GM18909 (cell line): ENCODE data around the gene GCAT.

ENCODE experiments used
- ATAC-seq: cut with Tn5 transposase; IDR thresholded peaks from one replicate; pipeline ENCODE4 v1.9.1; 2021; ENCODE audit warnings: mild to moderate bottlenecking; ENCODE audit not compliant: unreplicated experiment, poor library complexity

The GCAT gene

DNA sequence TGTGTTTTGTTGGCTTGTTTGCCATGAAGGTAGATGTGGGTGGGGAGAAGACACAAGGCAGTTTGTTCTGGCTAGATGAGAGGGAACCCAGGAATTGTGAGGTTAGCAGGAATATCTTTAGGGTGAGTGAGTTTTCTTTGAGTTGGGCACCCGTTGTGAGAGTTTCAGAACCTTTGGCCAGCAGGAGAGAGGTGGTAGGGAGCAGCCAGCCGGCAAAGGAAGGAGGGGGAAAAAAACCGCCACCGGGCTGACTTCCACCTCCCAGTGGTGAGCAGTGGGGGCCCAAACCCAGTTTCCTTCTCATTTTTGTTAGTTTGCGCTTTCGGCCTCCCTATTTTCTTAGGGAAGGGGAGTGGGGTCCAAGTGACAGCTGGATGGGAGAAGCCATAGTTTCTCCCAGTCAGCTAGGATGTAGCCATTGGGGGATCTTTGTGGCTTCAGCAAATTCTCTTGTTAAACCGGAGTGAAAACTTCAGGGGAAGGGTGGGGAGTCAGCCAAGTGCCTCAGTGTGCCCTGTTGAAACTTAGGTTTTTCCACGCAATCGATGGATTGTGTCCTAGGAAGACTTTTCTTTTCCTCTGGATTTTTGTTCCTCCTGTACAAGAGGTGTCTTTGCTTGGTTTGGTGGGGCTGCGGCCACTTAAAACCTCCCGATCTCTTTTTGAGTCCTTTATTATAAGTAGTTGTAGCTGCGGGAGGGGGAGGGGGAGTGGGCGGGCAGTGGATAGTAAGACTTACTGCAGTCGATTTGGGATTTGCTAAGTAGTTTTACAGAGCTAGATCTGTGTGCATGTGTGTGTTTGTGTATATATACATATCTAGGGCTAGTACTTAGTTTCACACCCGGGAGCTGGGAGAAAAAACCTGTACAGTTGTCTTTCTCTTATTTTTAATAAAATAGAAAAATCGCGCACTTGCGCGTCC lies 1.1 kb upstream of the GCAT start:
- ATAC-seq, result no peak

DNA sequence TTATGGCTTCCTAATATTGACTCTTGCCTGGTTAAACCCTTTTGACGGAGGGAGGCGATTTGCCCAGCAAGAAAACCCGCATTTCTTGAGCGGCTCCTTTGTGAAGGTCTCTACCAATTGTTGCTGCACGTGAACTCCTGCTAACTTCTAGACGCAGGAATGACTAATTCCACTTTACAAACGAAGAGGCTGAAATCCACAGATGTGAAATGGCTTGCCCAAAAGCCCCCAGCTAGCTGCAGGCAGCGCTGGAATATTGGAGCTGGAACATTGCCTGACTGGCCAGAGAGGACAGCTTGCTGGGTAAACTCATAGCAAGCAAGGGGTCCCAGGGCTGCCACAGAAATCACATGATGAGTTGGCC lies 542 bp downstream of the GCAT start:
- no peak for ATAC-seq

DNA sequence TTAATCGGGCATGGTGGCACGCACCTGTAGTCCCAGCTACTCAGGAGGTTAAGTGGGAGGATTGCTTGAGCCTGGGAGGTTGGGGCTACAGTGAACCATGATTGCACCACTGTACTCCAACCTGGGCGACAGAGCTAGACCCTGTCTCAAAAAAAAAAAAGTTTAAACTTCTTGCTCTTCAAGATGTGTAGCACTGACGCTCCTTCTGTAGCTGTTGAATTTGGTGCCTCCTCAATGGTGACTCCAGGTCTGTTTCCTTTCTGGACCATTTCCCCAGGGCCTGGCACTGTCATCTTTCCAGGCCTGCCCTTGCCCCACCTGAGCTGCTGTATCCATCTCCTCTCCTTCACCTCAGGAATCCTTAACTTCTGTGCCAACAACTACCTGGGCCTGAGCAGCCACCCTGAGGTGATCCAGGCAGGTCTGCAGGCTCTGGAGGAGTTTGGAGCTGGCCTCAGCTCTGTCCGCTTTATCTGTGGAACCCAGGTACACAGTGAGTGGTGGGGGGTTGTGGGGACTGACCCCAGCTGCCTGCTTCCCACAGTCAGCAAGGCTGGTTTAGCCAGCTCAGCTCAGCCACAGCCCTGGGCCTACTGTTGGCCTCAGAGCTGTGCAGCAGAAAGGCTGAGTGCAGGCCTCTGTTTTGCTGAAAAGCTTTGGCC lies 2.1 kb downstream of the GCAT start:
- ATAC-seq, result no peak

DNA sequence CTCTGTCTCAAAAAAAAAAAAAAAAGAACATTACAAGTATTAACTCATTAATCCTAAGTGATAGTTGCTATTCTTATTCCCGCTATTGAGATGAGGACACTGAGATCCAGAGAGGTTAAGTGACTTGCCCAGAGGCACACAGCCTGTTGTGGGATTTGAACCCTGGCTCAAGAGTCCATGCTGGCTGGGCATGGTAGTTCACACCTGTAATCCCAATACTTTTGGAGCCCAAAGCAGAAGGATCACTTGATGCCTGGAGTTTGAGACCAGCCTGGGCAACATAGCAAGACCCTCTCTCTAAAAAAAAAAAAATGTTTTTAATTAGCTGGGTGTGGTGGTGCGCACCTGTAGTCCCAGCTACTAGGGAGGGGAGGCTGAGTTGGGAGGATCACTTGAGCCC lies 4.1 kb downstream of the GCAT start:
- ATAC-seq, result no peak

DNA sequence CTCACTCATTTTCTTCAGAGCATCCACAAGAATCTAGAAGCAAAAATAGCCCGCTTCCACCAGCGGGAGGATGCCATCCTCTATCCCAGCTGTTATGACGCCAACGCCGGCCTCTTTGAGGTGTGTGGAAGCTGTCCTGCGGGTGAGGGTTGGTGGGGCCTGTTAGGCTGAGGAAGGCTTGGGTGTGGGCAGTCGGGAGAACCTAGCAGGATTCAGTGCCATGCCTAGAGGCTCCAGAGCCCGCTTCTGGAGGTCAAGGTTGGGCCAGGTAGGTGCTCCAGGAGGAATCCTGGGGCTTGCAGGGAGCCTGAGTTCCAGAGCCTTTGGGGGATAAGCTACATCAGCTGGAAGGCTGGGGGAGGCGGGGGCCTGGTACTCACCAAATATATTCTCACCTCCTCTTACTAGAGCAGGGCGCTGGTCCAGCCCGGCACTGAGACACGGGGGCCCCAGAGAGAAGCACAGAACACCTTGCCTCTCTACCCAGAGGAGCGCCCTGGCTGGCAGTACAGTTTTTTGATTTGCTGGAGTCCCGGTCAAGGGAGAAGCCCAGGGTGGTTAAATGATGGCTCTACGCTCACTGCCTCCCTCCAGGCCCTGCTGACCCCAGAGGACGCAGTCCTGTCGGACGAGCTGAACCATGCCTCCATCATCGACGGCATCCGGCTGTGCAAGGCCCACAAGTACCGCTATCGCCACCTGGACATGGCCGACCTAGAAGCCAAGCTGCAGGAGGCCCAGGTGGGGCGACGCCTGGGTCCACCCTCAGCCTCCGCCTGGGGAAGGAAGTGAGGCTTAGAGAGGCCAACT lies 5.3 kb downstream of the GCAT start:
- ATAC-seq, result no peak

DNA sequence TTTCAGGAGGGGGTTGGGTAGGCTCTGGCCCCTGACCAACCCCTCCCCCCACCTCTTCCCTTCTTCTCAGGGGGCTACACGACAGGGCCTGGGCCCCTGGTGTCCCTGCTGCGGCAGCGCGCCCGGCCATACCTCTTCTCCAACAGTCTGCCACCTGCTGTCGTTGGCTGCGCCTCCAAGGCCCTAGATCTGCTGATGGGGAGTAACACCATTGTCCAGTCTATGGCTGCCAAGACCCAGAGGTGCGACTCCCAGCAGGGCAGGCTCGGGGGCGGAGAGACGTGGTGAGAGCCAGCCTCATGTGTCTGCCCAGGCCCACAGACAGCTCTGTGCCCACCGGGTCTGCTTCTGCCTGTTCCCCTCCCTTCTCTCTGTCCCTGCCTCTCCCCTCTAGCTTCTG lies 7.9 kb downstream of the GCAT start:
- ATAC-seq, result no peak

DNA sequence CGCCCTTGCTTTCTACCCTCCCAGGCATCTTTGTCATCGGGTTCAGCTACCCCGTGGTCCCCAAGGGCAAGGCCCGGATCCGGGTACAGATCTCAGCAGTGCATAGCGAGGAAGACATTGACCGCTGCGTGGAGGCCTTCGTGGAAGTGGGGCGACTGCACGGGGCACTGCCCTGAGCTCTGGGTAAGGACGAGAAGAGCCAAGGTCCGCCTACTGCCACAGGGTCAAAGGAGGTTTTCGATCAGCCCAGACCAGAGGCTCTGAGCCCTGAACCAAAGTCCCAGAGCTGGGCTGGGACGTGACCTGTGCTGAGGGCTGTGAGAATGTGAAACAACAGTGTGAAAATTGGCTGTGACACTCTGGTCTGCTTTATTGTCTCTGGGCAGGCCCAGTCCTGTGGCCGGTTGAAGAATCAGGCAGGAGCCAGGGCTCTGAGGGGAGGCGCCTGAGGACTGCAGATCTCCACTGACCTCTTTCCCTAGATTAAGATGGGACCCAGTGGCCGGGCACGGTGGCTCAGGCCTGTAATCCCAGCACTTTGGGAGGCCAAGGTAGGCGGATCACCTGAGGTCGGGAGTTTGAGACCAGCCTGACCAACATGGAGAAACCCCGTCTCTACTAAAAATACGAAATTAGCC lies 8.9 kb downstream of the GCAT start:
- no peak for ATAC-seq

DNA sequence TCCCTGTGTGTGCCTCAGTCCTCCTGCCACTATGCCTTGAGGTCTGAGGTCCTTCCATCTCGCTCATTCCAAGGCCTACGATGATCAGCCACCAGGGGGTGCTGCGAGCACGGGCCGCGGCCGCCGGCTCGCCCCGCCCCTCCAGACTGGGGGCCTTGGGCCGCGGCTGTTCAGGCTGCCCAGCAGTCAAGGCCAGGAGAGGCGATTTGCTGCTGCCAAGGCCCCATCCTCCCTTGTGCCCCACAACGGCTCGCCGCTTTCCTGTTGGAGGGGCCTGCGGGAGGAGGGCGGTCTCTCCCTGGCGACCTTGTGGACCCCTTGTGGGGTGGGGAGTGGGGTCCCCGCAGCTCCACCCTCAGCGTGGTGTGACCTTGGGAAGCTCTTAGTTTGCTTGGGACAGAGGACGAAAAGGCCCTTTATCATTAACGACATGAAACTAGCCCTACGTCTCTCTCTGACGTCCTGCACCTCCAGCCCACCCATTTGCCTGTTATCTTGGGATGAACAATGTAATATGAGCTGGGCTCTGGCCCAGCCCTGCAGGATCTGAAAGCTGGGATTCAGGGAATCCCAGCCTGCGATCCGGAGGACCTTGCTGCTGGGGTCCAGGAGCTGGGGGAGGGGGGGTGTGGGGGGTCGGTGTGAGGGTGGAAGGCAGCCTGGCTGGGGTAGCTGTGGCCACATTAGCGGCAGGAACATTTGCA lies 10.1 kb downstream of the GCAT start:
- no peak for ATAC-seq

DNA sequence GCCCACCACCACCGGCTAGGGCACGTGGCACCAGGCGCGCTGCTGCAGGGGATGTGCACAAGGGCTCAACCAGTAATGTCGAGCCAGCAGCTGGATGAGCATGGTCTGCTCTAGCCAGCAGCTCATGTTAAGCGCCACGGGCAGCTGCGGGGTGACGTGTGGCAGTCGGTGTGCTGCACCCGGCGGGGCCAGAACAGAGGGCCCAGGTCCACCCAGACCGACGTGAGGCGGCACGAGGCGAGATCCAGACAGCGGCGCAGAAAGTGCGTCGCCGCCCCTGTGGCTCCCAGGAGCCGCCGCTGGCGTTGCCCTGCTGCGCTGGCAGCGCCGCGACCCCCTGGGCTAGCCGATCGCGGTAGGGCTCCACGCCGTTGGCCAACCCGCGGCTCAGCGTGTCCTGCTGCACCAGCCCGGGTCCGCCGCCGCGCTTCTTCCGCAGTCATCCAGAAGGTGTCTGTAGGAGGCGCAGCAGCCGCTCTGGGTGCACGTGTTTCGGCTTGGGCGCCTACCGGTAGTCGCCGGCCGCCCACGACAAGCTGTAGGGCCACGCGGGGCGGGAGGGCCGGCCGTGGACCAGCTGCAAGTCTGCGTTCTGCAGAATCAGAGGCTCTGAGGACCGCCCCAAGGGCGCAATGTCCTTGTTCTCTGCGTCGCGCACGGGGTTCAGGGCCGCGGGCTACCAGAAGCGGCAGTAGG lies 10.8 kb downstream of the GCAT start:
- ATAC-seq, result no peak

DNA sequence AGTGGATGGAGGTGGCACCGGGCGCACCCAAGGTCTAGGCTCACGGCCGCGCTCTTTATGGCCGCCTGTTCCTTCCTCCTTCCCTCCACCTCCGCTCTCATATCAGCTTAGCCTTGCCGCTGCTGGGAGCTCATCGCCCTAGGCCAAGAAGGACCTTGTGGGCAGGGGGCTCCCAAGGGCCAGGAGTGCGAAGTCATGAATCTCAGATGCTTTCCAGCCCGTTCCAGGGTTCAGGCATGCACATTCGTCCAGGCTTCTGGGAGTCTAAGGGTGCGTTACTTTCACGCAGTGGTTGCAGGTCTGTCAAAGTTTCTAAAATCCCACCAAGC lies 11.3 kb downstream of the GCAT start:
- no peak for ATAC-seq

DNA sequence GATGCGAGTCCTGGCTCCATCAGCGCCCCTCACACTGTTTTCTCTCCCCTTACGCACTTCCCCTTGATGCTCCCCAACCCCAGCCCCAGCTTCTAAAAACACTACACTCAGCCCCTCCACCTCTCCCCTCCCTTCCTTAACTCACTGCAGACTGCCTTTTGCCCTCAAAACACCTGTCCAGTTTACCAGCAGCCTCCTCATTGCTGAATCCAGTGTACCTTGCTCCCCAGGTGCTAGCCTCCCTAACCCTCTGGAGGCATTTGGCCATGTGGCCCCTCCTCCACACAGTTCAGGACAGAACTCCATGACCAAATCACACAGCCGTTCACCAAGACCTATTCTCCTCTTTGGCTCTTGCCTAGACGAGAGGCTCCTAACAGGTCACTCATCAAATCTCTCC lies 12.6 kb downstream of the GCAT start:
- no peak for ATAC-seq

DNA sequence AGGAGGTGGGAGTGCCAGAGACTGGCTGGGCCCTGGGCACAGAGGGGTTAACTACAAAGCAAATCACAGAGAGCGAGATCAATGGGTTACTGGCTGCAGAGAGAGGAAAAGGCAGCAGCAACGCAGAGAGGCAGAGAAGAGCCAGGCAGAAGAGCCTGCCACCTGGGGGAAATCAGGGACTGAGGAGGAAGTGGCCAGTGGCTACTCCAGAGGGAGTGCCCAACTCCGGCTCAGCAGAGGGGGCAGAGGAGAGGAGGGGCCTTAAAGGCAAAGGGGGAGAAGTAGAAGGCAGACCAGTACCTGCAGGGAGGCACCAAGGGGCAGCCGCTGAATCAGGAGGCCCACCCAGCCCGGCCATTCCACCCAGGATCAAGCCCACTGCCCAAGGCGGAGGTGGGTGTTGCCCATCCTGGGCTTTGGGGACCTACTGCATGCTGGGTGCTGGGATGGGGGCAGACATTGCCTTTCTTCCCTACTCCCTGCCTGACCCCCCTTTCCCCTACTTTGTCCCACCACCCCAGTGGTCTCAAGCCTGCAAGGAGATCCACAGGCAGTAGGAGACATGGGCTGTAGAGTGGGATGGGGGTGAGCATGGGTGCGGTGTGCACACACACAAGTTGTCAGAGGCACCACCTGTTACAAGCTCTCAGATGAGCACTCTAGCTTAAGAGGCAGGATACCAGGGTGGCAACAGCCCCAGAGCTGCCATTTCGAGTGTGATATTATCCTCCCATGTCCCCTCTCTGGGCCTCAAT lies 14.5 kb downstream of the GCAT start:
- ATAC-seq, result no peak

DNA sequence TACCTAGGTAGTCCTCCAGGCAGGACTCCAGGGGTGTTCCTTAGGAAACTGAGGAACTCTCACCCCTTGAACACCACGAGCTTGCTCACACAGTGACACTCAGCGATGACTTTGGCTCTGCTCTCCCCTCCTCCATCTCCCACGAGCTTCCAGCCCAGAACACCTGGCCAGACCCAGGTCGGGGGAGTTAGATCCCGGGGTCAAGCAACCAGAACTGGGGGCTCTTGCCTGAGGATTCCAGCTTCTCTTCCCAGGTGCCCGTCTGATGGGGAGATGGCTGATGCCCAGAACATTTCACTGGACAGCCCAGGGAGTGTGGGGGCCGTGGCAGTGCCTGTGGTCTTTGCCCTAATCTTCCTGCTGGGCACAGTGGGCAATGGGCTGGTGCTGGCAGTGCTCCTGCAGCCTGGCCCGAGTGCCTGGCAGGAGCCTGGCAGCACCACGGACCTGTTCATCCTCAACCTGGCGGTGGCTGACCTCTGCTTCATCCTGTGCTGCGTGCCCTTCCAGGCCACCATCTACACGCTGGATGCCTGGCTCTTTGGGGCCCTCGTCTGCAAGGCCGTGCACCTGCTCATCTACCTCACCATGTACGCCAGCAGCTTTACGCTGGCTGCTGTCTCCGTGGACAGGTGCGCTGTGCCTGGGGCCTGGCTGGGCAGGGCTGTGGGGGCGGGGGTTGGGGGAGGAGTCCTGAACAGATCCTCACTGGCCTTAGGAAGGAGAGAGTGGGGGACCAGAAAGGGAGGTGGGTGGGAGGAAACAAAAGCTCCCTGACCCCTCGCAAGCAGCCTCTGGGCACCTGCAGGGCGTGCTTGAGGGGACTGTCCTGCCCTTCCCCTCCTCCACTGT lies 15.6 kb downstream of the GCAT start, which contains the start of gene GALR3:
TSS of gene GALR3 (plus strand) at position 249 of the 852 bp plus-strand sequence. CDS start at position 274, 25 bp downstream.
- no peak for ATAC-seq

DNA sequence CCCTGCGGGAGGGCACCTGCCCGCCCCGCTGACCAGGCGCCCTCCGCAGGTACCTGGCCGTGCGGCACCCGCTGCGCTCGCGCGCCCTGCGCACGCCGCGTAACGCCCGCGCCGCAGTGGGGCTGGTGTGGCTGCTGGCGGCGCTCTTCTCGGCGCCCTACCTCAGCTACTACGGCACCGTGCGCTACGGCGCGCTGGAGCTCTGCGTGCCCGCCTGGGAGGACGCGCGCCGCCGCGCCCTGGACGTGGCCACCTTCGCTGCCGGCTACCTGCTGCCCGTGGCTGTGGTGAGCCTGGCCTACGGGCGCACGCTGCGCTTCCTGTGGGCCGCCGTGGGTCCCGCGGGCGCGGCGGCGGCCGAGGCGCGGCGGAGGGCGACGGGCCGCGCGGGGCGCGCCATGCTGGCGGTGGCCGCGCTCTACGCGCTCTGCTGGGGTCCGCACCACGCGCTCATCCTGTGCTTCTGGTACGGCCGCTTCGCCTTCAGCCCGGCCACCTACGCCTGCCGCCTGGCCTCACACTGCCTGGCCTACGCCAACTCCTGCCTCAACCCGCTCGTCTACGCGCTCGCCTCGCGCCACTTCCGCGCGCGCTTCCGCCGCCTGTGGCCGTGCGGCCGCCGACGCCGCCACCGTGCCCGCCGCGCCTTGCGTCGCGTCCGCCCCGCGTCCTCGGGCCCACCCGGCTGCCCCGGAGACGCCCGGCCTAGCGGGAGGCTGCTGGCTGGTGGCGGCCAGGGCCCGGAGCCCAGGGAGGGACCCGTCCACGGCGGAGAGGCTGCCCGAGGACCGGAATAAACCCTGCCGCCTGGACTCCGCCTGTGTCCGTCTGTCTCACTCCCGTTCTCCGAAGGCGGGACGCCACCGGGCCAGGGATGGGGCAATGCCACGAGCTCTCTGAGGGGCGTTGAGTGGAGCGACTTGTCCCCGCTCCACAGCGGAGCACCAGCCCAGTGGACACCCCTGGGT lies 17.2 kb downstream of the GCAT start:
- ATAC-seq, result no peak

DNA sequence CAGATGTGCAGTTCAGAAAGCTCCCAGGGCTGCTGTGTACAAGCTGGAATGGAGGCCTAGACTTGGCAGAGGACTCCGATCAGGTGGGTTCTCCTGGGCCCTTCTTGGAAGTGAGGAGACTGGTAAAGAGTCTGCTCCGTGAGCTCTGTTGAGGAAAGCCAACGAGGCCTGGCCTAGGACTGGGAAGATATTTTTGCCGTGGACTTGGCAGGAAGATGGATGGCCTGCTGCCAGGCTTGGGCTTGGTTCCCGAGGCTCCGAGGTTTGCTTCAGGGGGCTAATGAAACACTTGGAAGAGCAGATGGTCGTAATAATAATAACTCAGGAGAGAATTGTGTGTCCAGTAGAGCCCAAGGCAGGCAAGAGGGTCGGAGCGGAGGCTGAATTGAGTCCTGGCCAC lies 19.3 kb downstream of the GCAT start:
- ATAC-seq, result no peak

DNA sequence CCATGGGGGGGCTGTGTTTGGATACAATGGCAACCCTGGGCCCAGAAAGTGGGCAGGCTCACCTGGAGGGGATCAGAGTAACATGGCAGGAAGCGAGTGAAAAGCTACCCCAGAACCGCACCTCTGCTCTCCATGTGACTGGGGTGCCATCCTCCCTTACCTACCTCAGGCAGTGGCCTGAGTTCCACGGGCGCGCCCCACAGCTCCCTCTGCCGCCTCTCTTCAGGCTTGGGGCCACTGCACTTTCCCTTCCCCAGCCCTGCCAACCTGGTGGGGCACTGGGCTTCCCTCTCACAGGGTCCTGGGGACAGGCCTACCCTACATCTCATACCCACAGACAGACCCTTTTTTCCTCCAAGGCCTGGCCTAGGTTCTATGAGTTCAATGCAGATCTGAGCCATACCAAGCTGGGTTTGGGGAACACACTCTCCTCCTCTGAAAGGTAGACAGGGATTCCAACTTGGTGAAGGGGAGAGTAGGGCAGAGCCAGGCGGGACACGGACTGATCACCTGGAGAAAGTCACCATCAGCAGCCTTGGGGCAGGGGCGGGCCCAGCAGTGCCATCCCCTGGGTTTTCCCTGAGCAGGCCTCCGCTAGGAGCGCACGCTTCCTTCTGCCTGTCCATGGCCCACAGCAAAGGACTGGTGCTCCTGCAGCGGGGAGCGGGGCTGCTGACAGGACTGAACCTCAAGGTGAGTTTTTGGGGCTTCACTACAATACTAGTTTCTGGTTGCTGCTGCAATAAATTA lies 22.5 kb downstream of the GCAT start:
- no peak for ATAC-seq
